Epithelial cell of esophagus (primary cell): ENCODE data around the gene ZNF614.

Experiments used
- DNase-seq: peaks from one replicate; pipeline ENCODE4 v3.0.0; 2010; ENCODE audit warnings: low read depth
- H3K4me3 ChIP-seq: 2 replicates; pipeline ENCODE4 v1.5.1; 2011; ENCODE audit warnings: mild to moderate bottlenecking, low read length, control low read depth
- TF ChIP-seq, protein P1 (sequence below): IDR thresholded peaks from 2 replicates; pipeline ENCODE4 v1.5.1; 2011; ENCODE audit warnings: low read depth, mild to moderate bottlenecking, low read length, control low read depth, inconsistent platforms; ENCODE audit not compliant: insufficient read depth; ENCODE audit errors: missing control alignments

The ZNF614 gene

GRCh38 chr19:52010674-52011073 lies 17.5 kb downstream of the ZNF614 start:
- TF ChIP-seq, protein P1, sequence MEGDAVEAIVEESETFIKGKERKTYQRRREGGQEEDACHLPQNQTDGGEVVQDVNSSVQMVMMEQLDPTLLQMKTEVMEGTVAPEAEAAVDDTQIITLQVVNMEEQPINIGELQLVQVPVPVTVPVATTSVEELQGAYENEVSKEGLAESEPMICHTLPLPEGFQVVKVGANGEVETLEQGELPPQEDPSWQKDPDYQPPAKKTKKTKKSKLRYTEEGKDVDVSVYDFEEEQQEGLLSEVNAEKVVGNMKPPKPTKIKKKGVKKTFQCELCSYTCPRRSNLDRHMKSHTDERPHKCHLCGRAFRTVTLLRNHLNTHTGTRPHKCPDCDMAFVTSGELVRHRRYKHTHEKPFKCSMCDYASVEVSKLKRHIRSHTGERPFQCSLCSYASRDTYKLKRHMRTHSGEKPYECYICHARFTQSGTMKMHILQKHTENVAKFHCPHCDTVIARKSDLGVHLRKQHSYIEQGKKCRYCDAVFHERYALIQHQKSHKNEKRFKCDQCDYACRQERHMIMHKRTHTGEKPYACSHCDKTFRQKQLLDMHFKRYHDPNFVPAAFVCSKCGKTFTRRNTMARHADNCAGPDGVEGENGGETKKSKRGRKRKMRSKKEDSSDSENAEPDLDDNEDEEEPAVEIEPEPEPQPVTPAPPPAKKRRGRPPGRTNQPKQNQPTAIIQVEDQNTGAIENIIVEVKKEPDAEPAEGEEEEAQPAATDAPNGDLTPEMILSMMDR, result no peak

GRCh38 chr19:52007806-52008557 lies 20.2 kb downstream of the ZNF614 start, which contains the start of gene ZNF615:
Gene ZNF615 (minus strand): TSS chr19:52008211. CDS start chr19:52003711, 4,500 bp downstream.
- DNase-seq, result peak; percentile 87
- H3K4me3 ChIP-seq, result peak within 1 kb of the TSS; percentile 90
- TF ChIP-seq, protein P1, result no peak

More at GRCh38 chr19:52010674-52011073, 17.5 kb downstream of the ZNF614 start:
- H3K4me3 ChIP-seq, result no peak overlapping the region
- DNase-seq, result no peak

GRCh38 chr19:52007451-52007805 lies 20.8 kb downstream of the ZNF614 start:
- TF ChIP-seq, protein P1, result no peak
- no peak for DNase-seq
- H3K4me3 ChIP-seq, result peak overlapping the region; percentile 90

DNA sequence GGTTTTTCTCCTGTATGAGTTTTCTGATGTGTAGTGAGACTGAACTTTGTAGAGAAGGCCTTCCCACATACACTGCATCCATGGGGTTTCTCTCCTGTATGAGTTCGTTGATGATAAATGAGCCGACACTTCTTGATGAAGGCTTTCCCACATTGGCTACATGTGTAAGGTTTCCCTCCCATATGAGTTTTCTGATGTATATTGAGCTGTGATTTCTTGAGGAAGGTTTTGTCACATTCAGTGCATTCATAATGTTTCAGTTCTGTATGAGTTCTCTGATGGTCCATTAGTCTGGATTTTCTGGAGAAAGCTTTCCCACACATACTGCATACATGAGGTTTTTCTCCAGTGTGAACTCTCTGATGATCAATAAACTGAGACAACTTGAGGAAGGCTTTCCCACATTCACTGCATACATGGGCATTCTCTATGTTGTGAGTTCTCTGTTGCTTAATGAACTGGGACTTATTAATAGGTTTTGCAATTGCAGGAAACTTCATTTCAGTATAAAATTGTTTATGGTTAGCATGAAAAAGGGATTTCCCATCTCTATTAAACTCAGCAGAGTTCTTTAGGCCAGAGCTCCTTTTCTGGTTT lies 34.0 kb downstream of the ZNF614 start:
- H3K4me3 ChIP-seq, result no peak overlapping the region
- no peak for DNase-seq
- TF ChIP-seq, protein P1, result no peak

GRCh38 chr19:51993422-51993821 lies 34.8 kb downstream of the ZNF614 start:
- DNase-seq, result no peak
- TF ChIP-seq, protein P1, result no peak
- H3K4me3 ChIP-seq, result no peak overlapping the region

DNA sequence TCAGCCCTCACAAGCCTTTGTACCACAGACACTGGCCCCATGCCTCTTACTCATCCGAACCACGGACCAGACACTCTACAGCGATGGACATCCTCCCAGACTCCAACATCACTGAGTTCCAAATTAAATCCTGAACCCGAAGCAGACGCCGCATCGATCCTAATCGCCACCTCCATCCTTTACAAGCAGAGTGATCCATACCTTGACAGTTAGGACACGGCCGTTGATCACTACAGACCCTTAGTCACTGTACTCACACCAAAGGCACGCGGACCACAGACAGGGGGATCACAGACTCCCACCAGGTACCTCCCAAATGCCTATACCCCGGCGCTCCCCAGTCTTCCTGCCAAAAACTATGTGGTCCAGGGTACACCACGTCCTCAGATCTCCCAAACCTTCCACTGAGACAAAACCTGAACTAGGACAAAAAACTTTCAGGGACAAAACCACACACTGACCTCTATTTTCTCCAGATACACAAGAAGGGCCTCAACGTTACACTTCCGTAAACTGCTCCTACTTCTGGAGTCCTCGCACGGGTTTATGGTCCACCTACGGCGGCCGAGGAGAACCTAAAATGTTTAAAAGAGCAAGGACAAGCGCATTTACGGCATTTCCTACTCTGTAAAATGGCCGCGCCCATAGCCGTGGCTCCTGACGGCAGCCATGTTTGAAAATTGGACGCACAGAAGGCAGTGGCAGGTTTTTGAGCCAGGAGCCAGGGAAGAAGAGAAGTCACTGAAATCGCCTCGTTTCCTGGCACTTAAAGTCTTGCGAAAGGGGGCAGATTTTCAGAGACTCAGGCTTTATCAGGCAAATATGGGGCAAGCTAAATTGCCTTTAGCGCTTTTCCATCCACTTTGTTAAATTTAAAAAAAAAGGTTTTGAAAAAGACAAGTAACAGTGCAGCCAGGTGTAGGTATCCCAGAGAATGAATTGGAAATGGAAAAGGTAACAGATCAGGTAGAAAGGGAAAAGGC lies 41.6 kb downstream of the ZNF614 start, which contains the start of gene ZNF350:
ZNF350 (minus strand) TSS at position 532 of the 983 bp plus-strand sequence. CDS start 12,480 bp downstream, outside the sequence.
- peak; percentile 97 for DNase-seq

More for the DNA sequence above, 41.6 kb downstream of the ZNF614 start, which contains the start of gene ZNF350:
- peak within 1 kb of the TSS; percentile 99 for H3K4me3 ChIP-seq
- TF ChIP-seq, protein P1, result no peak
